ENCODE data around the gene CEACAM6. TPM values are rescaled to one million over a fixed set of nuclear protein-coding genes. Genes with fewer than 3 reads are reported as not detected.
A peak's percentile ranks its signal among the peaks of the same experiment; 100 is the strongest.

Gene CEACAM6
- total and polyA plus RNA-seq, 2 experiments from 2014 or later, result not detected

DNA sequence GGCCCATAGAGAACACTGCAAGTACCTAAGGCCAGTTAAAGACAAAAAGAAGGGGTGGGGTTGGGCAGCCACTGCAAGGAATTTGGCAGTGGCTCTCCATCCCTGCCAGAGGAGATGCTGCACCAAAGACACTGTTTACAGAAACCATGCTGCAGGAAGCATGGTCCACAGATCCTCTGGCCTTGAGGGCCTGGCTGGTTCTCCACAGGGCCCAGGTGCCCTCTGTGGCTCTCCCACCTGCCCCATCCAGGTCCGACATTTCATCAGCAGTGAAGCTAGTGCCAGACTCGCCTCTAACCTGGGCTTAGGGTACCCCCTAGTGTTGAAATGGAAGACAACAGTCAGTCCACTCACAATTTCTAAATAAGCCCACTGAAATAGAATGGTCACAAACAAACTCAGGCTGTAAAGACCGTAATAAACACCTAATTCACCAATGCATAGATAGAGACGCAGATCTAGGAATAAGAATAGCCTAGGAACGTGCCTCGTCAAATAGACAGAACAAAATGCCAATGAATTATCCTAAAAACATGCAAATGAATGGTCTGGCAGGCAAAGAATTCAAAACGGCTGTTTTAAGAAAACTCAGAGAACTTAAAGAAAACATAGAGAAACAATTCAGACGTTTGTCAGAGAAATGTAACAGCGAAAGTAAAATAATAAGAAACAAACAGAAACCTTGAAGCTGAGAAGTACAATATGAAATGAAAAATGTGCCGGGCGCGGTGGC is 65.8 kb downstream of the CEACAM6 start (continued):
- TF ChIP-seq, protein P1, sequence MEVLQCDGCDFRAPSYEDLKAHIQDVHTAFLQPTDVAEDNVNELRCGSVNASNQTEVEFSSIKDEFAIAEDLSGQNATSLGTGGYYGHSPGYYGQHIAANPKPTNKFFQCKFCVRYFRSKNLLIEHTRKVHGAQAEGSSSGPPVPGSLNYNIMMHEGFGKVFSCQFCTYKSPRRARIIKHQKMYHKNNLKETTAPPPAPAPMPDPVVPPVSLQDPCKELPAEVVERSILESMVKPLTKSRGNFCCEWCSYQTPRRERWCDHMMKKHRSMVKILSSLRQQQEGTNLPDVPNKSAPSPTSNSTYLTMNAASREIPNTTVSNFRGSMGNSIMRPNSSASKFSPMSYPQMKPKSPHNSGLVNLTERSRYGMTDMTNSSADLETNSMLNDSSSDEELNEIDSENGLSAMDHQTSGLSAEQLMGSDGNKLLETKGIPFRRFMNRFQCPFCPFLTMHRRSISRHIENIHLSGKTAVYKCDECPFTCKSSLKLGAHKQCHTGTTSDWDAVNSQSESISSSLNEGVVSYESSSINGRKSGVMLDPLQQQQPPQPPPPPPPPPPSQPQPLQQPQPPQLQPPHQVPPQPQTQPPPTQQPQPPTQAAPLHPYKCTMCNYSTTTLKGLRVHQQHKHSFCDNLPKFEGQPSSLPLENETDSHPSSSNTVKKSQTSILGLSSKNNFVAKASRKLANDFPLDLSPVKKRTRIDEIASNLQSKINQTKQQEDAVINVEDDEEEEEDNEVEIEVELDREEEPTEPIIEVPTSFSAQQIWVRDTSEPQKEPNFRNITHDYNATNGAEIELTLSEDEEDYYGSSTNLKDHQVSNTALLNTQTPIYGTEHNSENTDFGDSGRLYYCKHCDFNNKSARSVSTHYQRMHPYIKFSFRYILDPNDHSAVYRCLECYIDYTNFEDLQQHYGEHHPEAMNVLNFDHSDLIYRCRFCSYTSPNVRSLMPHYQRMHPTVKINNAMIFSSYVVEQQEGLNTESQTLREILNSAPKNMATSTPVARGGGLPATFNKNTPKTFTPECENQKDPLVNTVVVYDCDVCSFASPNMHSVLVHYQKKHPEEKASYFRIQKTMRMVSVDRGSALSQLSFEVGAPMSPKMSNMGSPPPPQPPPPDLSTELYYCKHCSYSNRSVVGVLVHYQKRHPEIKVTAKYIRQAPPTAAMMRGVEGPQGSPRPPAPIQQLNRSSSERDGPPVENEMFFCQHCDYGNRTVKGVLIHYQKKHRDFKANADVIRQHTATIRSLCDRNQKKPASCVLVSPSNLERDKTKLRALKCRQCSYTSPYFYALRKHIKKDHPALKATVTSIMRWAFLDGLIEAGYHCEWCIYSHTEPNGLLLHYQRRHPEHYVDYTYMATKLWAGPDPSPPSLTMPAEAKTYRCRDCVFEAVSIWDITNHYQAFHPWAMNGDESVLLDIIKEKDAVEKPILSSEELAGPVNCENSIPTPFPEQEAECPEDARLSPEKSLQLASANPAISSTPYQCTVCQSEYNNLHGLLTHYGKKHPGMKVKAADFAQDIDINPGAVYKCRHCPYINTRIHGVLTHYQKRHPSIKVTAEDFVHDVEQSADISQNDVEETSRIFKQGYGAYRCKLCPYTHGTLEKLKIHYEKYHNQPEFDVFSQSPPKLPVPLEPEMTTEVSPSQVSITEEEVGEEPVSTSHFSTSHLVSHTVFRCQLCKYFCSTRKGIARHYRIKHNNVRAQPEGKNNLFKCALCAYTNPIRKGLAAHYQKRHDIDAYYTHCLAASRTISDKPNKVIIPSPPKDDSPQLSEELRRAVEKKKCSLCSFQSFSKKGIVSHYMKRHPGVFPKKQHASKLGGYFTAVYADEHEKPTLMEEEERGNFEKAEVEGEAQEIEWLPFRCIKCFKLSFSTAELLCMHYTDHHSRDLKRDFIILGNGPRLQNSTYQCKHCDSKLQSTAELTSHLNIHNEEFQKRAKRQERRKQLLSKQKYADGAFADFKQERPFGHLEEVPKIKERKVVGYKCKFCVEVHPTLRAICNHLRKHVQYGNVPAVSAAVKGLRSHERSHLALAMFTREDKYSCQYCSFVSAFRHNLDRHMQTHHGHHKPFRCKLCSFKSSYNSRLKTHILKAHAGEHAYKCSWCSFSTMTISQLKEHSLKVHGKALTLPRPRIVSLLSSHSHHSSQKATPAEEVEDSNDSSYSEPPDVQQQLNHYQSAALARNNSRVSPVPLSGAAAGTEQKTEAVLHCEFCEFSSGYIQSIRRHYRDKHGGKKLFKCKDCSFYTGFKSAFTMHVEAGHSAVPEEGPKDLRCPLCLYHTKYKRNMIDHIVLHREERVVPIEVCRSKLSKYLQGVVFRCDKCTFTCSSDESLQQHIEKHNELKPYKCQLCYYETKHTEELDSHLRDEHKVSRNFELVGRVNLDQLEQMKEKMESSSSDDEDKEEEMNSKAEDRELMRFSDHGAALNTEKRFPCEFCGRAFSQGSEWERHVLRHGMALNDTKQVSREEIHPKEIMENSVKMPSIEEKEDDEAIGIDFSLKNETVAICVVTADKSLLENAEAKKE (CRISPR knock-in tag; IDR thresholded peaks at IDR 0.05), result peak; percentile 35; the same call in 1 of the 2 replicates
- TF ChIP-seq NANOG (IDR thresholded peaks at IDR 0.05; ENCODE audit: borderline replicate concordance), result no peak
- TF ChIP-seq, protein P2, sequence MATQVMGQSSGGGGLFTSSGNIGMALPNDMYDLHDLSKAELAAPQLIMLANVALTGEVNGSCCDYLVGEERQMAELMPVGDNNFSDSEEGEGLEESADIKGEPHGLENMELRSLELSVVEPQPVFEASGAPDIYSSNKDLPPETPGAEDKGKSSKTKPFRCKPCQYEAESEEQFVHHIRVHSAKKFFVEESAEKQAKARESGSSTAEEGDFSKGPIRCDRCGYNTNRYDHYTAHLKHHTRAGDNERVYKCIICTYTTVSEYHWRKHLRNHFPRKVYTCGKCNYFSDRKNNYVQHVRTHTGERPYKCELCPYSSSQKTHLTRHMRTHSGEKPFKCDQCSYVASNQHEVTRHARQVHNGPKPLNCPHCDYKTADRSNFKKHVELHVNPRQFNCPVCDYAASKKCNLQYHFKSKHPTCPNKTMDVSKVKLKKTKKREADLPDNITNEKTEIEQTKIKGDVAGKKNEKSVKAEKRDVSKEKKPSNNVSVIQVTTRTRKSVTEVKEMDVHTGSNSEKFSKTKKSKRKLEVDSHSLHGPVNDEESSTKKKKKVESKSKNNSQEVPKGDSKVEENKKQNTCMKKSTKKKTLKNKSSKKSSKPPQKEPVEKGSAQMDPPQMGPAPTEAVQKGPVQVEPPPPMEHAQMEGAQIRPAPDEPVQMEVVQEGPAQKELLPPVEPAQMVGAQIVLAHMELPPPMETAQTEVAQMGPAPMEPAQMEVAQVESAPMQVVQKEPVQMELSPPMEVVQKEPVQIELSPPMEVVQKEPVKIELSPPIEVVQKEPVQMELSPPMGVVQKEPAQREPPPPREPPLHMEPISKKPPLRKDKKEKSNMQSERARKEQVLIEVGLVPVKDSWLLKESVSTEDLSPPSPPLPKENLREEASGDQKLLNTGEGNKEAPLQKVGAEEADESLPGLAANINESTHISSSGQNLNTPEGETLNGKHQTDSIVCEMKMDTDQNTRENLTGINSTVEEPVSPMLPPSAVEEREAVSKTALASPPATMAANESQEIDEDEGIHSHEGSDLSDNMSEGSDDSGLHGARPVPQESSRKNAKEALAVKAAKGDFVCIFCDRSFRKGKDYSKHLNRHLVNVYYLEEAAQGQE (IDR thresholded peaks at IDR 0.05; ENCODE audit: unreplicated experiment), result no peak

Other genes with a start within 250 kb of the CEACAM6 start
- not detected in 2 replicates for gene CEACAM21, start 179.4 kb upstream of the CEACAM6 start, total RNA-seq (2014; rRNA removed; shearing (Covaris generic))
- not detected in 2 replicates for gene CEACAM21, start 179.4 kb upstream of the CEACAM6 start, polyA plus RNA-seq (2016; fragmentation: Nextera tagmentation; extraction: Ambion mirVana)
- not detected in 2 replicates for gene CEACAM4, start 128.5 kb upstream of the CEACAM6 start, total RNA-seq (2014; rRNA removed; shearing (Covaris generic))
- not detected in 2 replicates for gene CEACAM4, start 128.5 kb upstream of the CEACAM6 start, polyA plus RNA-seq (2016; fragmentation: Nextera tagmentation; extraction: Ambion mirVana)
- gene CEACAM7, start 67.3 kb upstream of the CEACAM6 start, total RNA-seq (2014; rRNA removed; shearing (Covaris generic)), result 0.24 and 0.50 TPM in 2 replicates
- gene CEACAM7, start 67.3 kb upstream of the CEACAM6 start, polyA plus RNA-seq (2016; fragmentation: Nextera tagmentation; extraction: Ambion mirVana), result not detected in 2 replicates
- not detected in 2 replicates for gene CEACAM5, start 46.9 kb upstream of the CEACAM6 start, total RNA-seq (2014; rRNA removed; shearing (Covaris generic))
- not detected in 2 replicates for gene CEACAM5, start 46.9 kb upstream of the CEACAM6 start, polyA plus RNA-seq (2016; fragmentation: Nextera tagmentation; extraction: Ambion mirVana)
- not detected in 2 replicates for gene CEACAM3, start 41.1 kb downstream of the CEACAM6 start, total RNA-seq (2014; rRNA removed; shearing (Covaris generic))
- gene CEACAM3, start 41.1 kb downstream of the CEACAM6 start, polyA plus RNA-seq (2016; fragmentation: Nextera tagmentation; extraction: Ambion mirVana), result not detected in 2 replicates
- not detected in 2 replicates for gene LYPD4, start 89.2 kb downstream of the CEACAM6 start, total RNA-seq (2014; rRNA removed; shearing (Covaris generic))
- not detected in 2 replicates for gene LYPD4, start 89.2 kb downstream of the CEACAM6 start, polyA plus RNA-seq (2016; fragmentation: Nextera tagmentation; extraction: Ambion mirVana)
- gene DMRTC2, start 89.5 kb downstream of the CEACAM6 start, total RNA-seq (2014; rRNA removed; shearing (Covaris generic)), result 0.21 TPM in 1 of 2 replicates, not detected in the other
- not detected in 2 replicates for gene DMRTC2, start 89.5 kb downstream of the CEACAM6 start, polyA plus RNA-seq (2016; fragmentation: Nextera tagmentation; extraction: Ambion mirVana)
- 631 and 1,798 TPM in 2 replicates for gene RPS19, start 104.7 kb downstream of the CEACAM6 start, total RNA-seq (2014; rRNA removed; shearing (Covaris generic))
- gene RPS19, start 104.7 kb downstream of the CEACAM6 start, polyA plus RNA-seq (2016; fragmentation: Nextera tagmentation; extraction: Ambion mirVana), result 4,053 and 4,073 TPM in 2 replicates
- not detected in 2 replicates for gene CD79A, start 121.7 kb downstream of the CEACAM6 start, total RNA-seq (2014; rRNA removed; shearing (Covaris generic))
- 0.27 and 0.47 TPM in 2 replicates for gene CD79A, start 121.7 kb downstream of the CEACAM6 start, polyA plus RNA-seq (2016; fragmentation: Nextera tagmentation; extraction: Ambion mirVana)
- gene ARHGEF1, start 127.7 kb downstream of the CEACAM6 start, total RNA-seq (2014; rRNA removed; shearing (Covaris generic)), result 36.8 and 44.7 TPM in 2 replicates
- 41.3 and 50.8 TPM in 2 replicates for gene ARHGEF1, start 127.7 kb downstream of the CEACAM6 start, polyA plus RNA-seq (2016; fragmentation: Nextera tagmentation; extraction: Ambion mirVana)
- gene ERFL, start 172.9 kb downstream of the CEACAM6 start, total RNA-seq (2014; rRNA removed; shearing (Covaris generic)), result 0.69 TPM in 1 of 2 replicates, not detected in the other
- gene ERFL, start 172.9 kb downstream of the CEACAM6 start, polyA plus RNA-seq (2016; fragmentation: Nextera tagmentation; extraction: Ambion mirVana), result 0.14 TPM in 1 of 2 replicates, not detected in the other
- gene RABAC1, start 203.8 kb downstream of the CEACAM6 start, total RNA-seq (2014; rRNA removed; shearing (Covaris generic)), result 113 and 151 TPM in 2 replicates
- 206 and 215 TPM in 2 replicates for gene RABAC1, start 203.8 kb downstream of the CEACAM6 start, polyA plus RNA-seq (2016; fragmentation: Nextera tagmentation; extraction: Ambion mirVana)
- gene ATP1A3, start 238.7 kb downstream of the CEACAM6 start, total RNA-seq (2014; rRNA removed; shearing (Covaris generic)), result 33.1 and 37.3 TPM in 2 replicates
- gene ATP1A3, start 238.7 kb downstream of the CEACAM6 start, polyA plus RNA-seq (2016; fragmentation: Nextera tagmentation; extraction: Ambion mirVana), result 11.0 and 11.5 TPM in 2 replicates

Data from GM23338 (cell line).